HG03280 (cell line): ENCODE results near the gene COX7A2.

Source experiments
- ATAC-seq: cut with Tn5 transposase; IDR thresholded peaks from one replicate; pipeline ENCODE4 v1.9.1; 2021; ENCODE audit warnings: mild to moderate bottlenecking, moderate library complexity; ENCODE audit not compliant: unreplicated experiment

The COX7A2 gene, protein sequence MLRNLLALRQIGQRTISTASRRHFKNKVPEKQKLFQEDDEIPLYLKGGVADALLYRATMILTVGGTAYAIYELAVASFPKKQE

DNA sequence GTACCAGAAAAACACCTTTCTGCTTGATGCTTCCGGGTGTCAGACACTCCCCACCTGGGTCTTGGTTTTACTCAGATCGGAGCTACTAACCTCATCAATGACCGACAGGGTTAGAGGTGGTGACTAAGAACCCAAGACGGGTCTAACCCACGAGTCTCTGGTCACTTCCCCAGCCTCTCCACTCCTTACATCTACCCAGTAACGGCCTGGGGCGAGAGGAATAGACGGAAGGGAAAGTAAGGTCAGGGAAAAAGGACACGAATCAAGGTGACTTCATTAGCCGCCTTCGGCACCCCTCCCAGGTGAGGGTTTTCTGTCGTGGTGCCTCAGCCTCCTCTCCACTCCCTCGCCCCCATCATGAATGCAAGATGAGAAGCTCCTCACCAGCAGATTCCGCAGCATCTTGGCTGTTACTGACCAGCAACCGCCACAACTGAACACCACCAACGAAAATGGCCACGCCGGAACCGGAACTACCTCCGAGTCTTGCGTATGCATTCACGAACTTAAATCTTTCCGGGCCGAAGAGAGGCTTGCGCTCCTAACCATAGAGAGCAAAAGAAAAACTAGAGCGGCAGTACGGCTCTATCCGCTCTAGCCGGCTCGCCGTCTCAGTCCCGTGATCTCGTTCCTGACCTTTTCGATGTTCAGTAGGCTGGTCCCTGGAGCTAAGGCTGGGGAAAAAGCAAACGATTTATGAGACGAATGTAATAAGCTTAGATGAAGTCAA, at the start of gene COX7A2:
TSS of gene COX7A2 (minus strand) at position 469 of the 730 bp plus-strand sequence. CDS start at position 402, 67 bp downstream.
- ATAC-seq: peak; percentile 96

GRCh38 chr6:75292555-75292954, 49.0 kb upstream of the COX7A2 start:
- ATAC-seq: no peak

DNA sequence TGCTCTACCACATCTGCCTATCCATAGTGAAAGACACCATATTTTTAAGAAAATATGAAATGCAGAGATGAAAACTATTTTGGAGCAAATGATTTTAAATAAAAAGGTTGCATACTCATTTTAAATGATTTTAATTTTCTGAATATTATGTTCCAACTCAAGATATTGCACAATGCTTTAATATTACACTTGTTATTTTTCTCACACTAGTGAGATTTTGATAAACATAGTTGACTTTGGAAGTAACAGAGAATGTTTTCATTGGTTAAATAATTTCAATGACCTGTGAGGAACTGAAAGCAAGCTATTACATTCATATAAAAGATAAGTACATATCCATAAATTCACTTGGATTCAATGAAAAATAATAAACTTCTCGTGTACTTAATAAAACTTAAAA, 48.1 kb upstream of the COX7A2 start:
- no peak for ATAC-seq

- ATAC-seq: no peak
These were observed 47.7 kb upstream of the COX7A2 start for GRCh38 chr6:75291331-75291730.

- ATAC-seq: no peak
These were observed 46.7 kb upstream of the COX7A2 start for GRCh38 chr6:75290136-75290945.

GRCh38 chr6:75288023-75288422, 44.4 kb upstream of the COX7A2 start:
- no peak for ATAC-seq

DNA sequence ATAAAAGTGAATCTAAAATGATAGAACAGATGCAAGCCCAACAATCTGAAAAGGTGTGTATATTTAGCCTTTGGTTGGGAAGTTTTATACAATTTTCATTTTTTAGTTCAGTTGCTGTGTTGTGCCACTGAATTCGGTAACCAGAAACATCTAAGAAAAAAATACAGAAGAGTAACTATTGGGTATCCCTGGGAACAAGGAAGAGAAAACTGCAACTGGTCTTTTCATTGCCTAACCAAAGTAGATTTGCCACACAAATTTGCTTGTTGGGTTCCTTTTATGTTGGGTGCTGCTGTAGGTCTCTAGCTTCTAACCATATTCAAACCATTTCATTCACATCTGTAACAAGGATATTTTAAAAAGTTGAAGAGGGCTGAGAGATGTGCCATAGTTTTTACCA, 43.8 kb upstream of the COX7A2 start:
- no peak for ATAC-seq

DNA sequence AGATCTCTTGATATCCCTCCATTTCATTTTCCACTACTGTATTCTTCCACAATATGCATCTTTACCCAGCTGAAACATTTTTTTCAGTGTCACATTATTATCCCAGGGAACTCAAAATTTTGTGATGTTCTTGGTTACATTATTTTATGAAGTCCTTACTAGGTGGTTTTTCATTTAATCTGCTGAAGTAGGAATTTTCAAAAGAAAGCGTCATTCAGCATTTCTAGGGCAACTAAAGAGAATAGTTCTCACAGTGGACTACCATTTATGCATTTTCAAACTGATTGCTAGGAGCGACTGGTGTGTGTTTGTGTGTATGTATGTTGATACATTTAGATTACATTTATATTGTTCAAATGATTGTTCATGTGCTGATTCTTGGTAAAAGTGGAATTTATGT, 43.4 kb upstream of the COX7A2 start:
- no peak for ATAC-seq

DNA sequence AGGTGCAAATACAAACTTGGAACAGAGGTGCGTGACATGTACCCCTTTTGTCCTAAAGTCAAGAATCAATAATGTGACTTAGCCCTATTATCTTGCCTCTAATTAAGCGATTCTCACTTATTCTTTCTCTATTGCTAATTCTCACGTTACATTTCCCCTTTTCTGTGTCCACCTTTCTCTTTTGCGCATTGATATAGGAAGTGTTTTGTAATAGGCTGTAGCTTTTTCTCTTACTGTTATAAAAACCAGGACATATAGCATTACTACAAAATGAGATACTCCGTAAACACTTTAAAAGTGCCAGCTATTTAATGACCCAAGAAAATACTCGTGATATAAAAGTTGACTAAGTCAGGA, 41.7 kb upstream of the COX7A2 start:
- ATAC-seq: no peak

- ATAC-seq: peak; percentile 88
These were observed 41.2 kb upstream of the COX7A2 start, which contains the start of gene TMEM30A for GRCh38 chr6:75284632-75285282. Gene TMEM30A, minus strand, starts transcription at chr6:75284792. Its CDS starts 154 bp downstream, at chr6:75284638.

DNA sequence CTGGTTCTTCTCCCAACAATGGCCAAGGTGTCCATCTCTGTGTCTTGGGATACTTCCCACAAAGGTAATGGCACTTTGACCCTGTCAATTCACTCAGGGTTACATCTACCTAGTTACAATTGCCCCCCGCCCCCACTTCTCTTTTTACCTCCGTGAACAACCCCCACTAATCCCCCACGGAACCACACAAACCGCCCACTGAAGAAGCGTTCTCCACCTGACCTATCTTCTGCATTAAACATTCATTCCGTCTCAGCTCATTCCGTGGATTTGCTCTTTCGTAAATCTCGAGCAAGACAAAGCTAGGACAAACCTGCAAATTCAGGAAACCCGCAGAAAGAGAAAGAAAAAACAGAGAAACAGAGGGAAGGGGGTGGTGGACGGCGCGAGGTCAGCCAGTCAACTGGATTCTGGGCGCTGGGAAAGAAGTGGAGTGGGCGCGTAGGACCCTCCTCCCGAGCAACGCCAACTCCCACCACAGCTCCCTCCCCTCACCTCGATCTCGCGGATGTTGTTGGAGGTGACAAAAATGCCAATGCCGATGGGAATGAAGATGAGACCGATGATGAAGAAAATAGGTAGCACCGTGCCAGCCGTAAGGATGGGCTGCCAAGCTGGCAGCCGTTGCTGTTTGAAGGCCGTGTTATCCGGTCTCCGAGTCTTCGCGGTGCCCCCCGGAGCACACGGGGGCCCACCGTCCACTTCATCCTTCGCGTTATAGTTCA, 40.5 kb upstream of the COX7A2 start:
- ATAC-seq: no peak

DNA sequence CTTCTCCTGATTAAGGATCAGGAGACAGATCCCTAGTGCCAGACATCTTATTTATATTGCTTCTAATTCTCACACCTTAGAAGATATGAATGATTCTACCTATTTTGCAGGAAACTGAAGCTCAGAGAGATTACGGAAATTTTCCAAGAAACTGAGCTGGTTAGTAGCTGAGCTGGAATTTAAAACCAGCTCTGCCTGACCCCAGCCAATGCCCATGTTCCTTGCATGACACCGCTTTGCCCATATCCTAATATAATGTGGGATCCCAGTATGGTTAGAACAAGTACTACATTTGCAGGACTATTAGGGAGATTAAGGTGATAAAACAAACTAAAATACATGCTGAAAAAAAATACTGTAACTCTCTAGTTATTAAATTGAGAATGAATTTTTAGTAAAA, 39.1 kb upstream of the COX7A2 start:
- no peak for ATAC-seq

- ATAC-seq: no peak
These were observed 38.1 kb upstream of the COX7A2 start for GRCh38 chr6:75281653-75282052.

DNA sequence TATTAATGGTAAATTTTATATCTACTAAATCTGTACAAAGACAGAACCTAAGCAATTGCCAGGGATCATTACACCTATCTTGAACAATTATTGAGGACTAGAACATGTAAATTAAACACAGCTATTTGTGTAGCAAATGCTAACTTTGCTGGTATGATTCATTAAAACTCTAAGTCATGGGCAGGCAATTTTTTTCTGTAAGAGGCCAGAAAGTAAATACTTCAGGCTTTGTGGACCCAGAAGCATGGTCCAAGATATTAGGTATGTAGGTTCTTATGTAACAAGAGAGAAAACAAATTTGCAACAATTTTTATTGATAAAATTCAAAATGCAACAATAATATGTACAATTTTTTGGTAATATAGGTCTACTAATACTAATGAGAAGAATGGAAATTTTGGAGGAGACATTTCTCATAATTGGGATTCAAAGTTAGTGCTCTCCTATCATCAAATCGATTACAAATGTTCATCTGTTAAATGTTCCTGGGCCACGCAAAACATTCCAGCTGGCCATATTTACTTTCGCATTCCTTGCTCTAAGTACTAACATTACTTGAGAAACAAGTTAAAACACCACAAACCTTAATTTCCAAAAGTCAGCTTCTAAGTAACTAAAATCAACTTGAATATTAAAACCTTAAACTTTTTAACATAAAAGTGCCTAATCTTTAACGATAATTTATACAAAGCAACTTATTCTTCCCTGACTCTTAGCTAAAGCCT, 36.7 kb upstream of the COX7A2 start:
- ATAC-seq: no peak

DNA sequence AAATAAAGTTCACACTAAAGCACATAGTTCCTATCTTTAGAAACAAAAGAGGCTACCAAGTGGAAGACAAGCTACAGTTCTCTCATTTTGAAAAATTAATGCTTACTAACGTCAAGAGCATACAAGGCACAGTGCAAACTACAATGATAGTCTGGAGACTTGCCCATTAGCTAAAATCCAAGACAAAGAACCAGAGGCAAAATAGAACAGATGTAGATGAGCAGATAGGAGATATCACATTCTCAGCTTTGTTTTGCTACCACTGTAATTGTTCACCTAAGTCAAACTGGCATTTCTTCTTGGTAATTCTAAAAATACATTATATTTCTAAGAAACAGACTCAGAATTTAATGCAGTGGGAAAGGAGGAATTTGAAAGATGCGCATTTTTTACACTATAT, 35.8 kb upstream of the COX7A2 start:
- ATAC-seq: no peak

- ATAC-seq: no peak
These were observed 35.0 kb upstream of the COX7A2 start for GRCh38 chr6:75278474-75279077.

DNA sequence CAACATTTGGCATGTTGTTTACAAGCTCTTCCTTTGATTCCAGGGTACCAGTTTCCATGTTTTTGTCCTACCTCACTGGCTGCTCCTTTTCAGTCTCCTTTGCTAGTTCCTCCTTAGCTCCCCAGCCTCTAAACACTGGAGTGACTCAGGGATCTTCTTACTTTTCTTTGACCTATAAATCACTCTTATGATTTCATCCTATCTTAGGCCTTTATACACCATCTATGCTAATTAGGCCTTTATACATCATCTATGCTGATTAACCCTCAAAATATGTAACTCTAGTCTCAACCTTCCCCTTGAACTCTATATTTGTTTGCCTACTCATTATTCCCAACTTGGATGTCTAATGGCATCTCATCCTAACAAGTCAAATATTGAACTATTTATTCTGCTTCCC, 31.5 kb upstream of the COX7A2 start:
- ATAC-seq: no peak

DNA sequence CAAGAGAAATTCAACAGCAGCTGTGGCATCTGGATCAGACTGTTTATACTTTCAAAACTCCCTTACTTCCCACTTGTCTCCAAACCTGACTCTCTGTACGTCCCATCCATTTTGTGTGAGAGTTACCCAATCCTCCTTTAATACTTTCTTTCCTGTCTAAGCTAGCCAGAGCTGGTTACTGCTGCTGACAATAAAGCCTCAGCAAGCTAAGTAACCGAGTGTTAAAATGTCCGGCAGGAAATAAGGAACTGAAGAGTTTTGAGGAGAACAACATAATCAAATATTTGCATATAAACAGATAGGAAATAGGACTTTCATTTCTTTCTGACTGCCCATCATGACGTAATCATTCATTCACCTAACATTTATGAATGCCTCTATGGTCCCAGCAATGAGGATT, 29.4 kb upstream of the COX7A2 start:
- ATAC-seq: no peak

GRCh38 chr6:75272145-75272840, 28.7 kb upstream of the COX7A2 start:
- ATAC-seq: no peak
